ENCODE data around the gene FAM217B. TPM values are rescaled to one million over a fixed set of nuclear protein-coding genes. Genes with fewer than 3 reads are reported as not detected.

The FAM217B gene
- total RNA-seq, 2 donors from 2014 or later: 11.9 to 15.4 TPM

- Histone ChIP-seq H3K36me3 (no peaks in the 10 kb centered on the region), H3K27ac (no peak overlapping the region), H3K4me1 (ENCODE audit: control insufficient read depth in 1 of 2, low read depth in 2 of 2) (no peaks in the 10 kb centered on the region), H3K27me3 (replicated peaks; ENCODE audit: insufficient read depth) (no peaks in the 10 kb centered on the region), H3K4me3 (no peak overlapping the region), H3K9me3 (no peaks in the 10 kb centered on the region)
- no peak for DNase-seq (ENCODE audit: low spot score)
- TF ChIP-seq, protein P1, sequence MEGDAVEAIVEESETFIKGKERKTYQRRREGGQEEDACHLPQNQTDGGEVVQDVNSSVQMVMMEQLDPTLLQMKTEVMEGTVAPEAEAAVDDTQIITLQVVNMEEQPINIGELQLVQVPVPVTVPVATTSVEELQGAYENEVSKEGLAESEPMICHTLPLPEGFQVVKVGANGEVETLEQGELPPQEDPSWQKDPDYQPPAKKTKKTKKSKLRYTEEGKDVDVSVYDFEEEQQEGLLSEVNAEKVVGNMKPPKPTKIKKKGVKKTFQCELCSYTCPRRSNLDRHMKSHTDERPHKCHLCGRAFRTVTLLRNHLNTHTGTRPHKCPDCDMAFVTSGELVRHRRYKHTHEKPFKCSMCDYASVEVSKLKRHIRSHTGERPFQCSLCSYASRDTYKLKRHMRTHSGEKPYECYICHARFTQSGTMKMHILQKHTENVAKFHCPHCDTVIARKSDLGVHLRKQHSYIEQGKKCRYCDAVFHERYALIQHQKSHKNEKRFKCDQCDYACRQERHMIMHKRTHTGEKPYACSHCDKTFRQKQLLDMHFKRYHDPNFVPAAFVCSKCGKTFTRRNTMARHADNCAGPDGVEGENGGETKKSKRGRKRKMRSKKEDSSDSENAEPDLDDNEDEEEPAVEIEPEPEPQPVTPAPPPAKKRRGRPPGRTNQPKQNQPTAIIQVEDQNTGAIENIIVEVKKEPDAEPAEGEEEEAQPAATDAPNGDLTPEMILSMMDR (IDR thresholded peaks at IDR 0.05): no peak
- no peak for ATAC-seq (ENCODE audit: insufficient number of reproducible peaks, low FRiP score, low read depth)
These were observed 31.2 kb downstream of the FAM217B start for GRCh38 chr20:59971428-59971827.

DNA sequence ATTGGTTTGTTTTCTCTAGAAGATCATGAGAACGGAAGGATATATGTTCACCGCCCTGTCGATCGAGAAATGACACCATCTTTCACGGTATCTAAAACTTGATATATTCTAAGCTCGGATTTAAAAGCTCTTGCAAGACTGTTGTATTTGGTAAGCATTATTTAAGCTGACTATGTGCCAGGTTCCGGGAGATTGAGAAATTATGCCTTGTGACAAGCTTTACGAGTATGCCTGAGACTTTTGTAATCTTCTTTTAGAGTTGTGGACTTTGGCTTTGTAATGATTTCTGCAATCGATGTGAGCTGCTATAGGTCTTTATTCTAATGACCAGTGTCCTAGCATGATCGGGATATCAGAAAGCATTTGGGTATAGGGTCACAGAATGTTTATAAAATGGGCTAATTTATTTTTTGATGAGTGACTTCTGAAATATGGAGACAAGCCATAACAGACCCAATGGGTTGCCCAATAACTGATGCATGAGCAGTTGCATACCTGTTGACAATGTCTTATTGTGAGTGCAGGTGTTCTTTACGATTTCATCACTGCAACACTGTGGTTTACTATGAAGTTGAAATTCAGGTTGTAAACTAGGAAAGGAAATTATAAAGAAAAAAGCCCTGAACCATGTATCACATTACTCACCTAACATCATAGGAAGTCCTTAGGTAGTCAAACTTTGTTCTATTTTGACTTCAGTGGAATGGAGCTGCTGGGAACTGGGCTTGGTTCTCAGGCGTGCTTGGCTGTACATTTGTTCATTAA, 32.0 kb downstream of the FAM217B start:
- H3K36me3 ChIP-seq: no peaks in the 10 kb centered on the region
- no peak overlapping the region for H3K27ac ChIP-seq
- TF ChIP-seq, protein P1 (IDR thresholded peaks at IDR 0.05): no peak
- DNase-seq (ENCODE audit: low spot score): no peak
- H3K4me3 ChIP-seq: no peak overlapping the region
- no peak for ATAC-seq (ENCODE audit: insufficient number of reproducible peaks, low FRiP score, low read depth)
- no peaks in the 10 kb centered on the region for H3K27me3 ChIP-seq (replicated peaks; ENCODE audit: insufficient read depth)
- H3K4me1 ChIP-seq (ENCODE audit: control insufficient read depth in 1 of 2, low read depth in 2 of 2): no peaks in the 10 kb centered on the region
- no peaks in the 10 kb centered on the region for H3K9me3 ChIP-seq

DNA sequence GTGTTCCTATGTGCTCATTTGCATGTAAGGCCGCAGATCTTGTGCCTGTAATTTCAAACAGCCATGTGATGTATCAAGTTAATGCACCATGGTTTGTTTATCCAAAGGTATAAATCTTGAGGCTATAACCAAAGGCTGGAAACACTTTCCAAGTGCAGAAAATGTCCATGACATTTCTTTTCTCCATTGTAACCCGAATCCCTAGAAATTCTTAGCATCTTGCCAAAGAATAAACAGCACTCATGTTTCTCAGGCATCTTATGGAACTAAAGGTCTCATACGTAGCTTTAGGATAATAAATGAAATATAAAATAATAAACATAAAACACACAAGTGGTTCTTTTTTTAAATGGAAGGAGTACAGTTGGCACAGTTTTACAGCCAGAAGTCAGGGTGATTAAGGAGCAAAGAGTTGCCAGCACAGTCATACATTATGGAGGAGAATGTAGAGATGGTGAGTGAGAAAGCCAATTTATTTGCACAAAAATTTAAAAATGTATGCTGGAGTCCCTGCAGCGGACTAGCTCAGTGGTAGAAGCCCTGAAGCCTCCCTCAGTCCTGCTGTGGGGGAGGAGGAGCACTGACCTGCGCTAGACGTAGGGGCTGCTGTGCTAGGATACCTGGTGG, 36.1 kb downstream of the FAM217B start:
- Histone ChIP-seq H3K27me3 (replicated peaks; ENCODE audit: insufficient read depth) (no peaks in the 10 kb centered on the region), H3K27ac (no peak overlapping the region), H3K9me3 (no peaks in the 10 kb centered on the region), H3K4me1 (ENCODE audit: control insufficient read depth in 1 of 2, low read depth in 2 of 2) (no peaks in the 10 kb centered on the region), H3K36me3 (no peaks in the 10 kb centered on the region), H3K4me3 (no peak overlapping the region)
- TF ChIP-seq, protein P1 (IDR thresholded peaks at IDR 0.05): no peak
- ATAC-seq (ENCODE audit: insufficient number of reproducible peaks, low FRiP score, low read depth) (no peak), DNase-seq (ENCODE audit: low spot score) (no peak)

- H3K9me3 ChIP-seq: no peaks in the 10 kb centered on the region
- DNase-seq (ENCODE audit: low spot score) (no peak), ATAC-seq (ENCODE audit: insufficient number of reproducible peaks, low FRiP score, low read depth) (no peak)
- H3K36me3 ChIP-seq: no peaks in the 10 kb centered on the region
- H3K27ac ChIP-seq: no peak overlapping the region
- TF ChIP-seq, protein P1 (IDR thresholded peaks at IDR 0.05): no peak
- H3K4me3 ChIP-seq: no peak overlapping the region
- H3K27me3 ChIP-seq (replicated peaks; ENCODE audit: insufficient read depth): no peaks in the 10 kb centered on the region
- no peaks in the 10 kb centered on the region for H3K4me1 ChIP-seq (ENCODE audit: control insufficient read depth in 1 of 2, low read depth in 2 of 2)
These were observed 36.9 kb downstream of the FAM217B start for GRCh38 chr20:59977086-59977485.

DNA sequence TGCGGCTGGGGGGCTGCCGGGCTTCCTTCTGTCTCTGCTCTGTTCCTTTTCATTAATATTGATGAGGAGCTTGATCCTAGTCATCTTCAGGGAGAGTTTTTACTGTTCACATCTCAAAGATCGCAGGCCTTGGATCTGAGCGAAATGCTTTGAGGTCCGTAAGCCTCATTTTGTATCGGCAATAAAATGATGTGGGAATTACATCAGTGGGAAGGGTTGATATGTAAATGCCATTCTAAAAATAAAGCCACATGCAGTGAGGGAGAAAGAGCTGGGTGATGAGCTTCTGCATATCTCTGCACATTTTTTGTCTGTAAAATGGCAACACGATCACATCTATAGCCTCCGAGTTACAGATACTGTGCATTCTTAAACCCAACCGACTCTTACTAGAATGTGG, 42.9 kb downstream of the FAM217B start:
- H3K4me1 ChIP-seq (ENCODE audit: control insufficient read depth in 1 of 2, low read depth in 2 of 2): peaks cover 0 to under 1% of the 10 kb centered on the region in 2 donors
- no peak overlapping the region for H3K27ac ChIP-seq
- H3K9me3 ChIP-seq: no peaks in the 10 kb centered on the region
- H3K27me3 ChIP-seq (replicated peaks; ENCODE audit: insufficient read depth): no peaks in the 10 kb centered on the region
- no peak for ATAC-seq (ENCODE audit: insufficient number of reproducible peaks, low FRiP score, low read depth)
- DNase-seq (ENCODE audit: low spot score): no peak
- no peak overlapping the region for H3K4me3 ChIP-seq
- TF ChIP-seq, protein P1 (IDR thresholded peaks at IDR 0.05): no peak
- no peaks in the 10 kb centered on the region for H3K36me3 ChIP-seq

All from thoracic aorta (tissue), 2 donors.